HG02970 (cell line): ENCODE results near the gene LSM14B.

Experiments used
- ATAC-seq: cut with Tn5 transposase; IDR thresholded peaks from one replicate; pipeline ENCODE4 v1.9.1; 2021; ENCODE audit warnings: mild to moderate bottlenecking, moderate library complexity, moderate number of reproducible peaks; ENCODE audit not compliant: unreplicated experiment, low FRiP score

Gene LSM14B

GRCh38 chr20:62160253-62160652 is 38.0 kb downstream of the LSM14B start:
- ATAC-seq = no peak

- no peak for ATAC-seq
Measured at GRCh38 chr20:62160876-62161275, 38.6 kb downstream of the LSM14B start.

GRCh38 chr20:62161347-62161746 is 39.1 kb downstream of the LSM14B start:
- no peak for ATAC-seq

GRCh38 chr20:62162765-62163484 is 40.6 kb downstream of the LSM14B start:
- no peak for ATAC-seq

GRCh38 chr20:62163485-62163865 is 41.2 kb downstream of the LSM14B start:
- no peak for ATAC-seq

- ATAC-seq = no peak
Measured at GRCh38 chr20:62163986-62164762, 41.9 kb downstream of the LSM14B start.

GRCh38 chr20:62164879-62165761 is 42.8 kb downstream of the LSM14B start:
- ATAC-seq = no peak

GRCh38 chr20:62165762-62166399 is 43.6 kb downstream of the LSM14B start:
- ATAC-seq = no peak

- ATAC-seq = no peak
Measured at GRCh38 chr20:62167474-62167873, 45.2 kb downstream of the LSM14B start.

GRCh38 chr20:62168061-62168460 is 45.8 kb downstream of the LSM14B start:
- no peak for ATAC-seq

GRCh38 chr20:62168890-62169435 is 46.7 kb downstream of the LSM14B start:
- no peak for ATAC-seq

GRCh38 chr20:62170536-62170935 is 48.3 kb downstream of the LSM14B start:
- no peak for ATAC-seq

- ATAC-seq = no peak
Measured at GRCh38 chr20:62171245-62171644, 49.0 kb downstream of the LSM14B start.

- ATAC-seq = no peak
Measured at GRCh38 chr20:62172666-62173065, 50.4 kb downstream of the LSM14B start.

GRCh38 chr20:62174021-62174804 is 51.9 kb downstream of the LSM14B start:
- no peak for ATAC-seq

- no peak for ATAC-seq
Measured at GRCh38 chr20:62174870-62175624, 52.8 kb downstream of the LSM14B start.

GRCh38 chr20:62175711-62176110 is 53.4 kb downstream of the LSM14B start:
- ATAC-seq = no peak

- ATAC-seq = no peak
Measured at GRCh38 chr20:62176866-62177265, 54.6 kb downstream of the LSM14B start.

GRCh38 chr20:62177307-62177706 is 55.0 kb downstream of the LSM14B start:
- ATAC-seq = no peak
